ENCODE results near the gene KCNIP4. TPM values are rescaled to one million over a fixed set of nuclear protein-coding genes. Genes with fewer than 3 reads are reported as not detected.

Gene KCNIP4
- total and polyA plus RNA-seq, 10 of the 15 experiments (the other 5 are each of a cell fraction or from before 2014, with no cell fraction given): 0.03 to 0.23 (median 0.13) TPM; not detected in 7

- no peak overlapping the region for H3K4me2 ChIP-seq (ENCODE audit: control insufficient read depth, insufficient read depth)
- SMC1A ChIA-PET (ENCODE audit: uncharacterized antibody, unreplicated experiment): interaction anchor here (0.6 kb wide), 1 partner anchor 574 kb away, joined by 3 read pairs; no protein-coding TSS in a partner anchor
- intact Hi-C loops (cut with micrococcal nuclease; ENCODE audit: unreplicated experiment): no loop called here
Measured at GRCh38 chr4:21467551-21467950, 481.0 kb downstream of the KCNIP4 start.

More at GRCh38 chr4:21467551-21467950, 481.0 kb downstream of the KCNIP4 start:
- ATAC-seq: no peak
- no peak for DNase-seq (ENCODE audit: low read depth, low spot score)
- CTCF ChIA-PET: interaction anchor here (4.4 kb wide), 1 partner anchor 694 kb away, joined by 54 read pairs; no protein-coding TSS in a partner anchor
- in situ Hi-C loops (cut with MboI): loop anchor here (5.0 kb wide), 1 partner anchor 695 kb away; no protein-coding TSS in a partner anchor
- Histone ChIP-seq H3K9ac (ENCODE audit: control insufficient read depth, insufficient read depth, low read length) (no peak overlapping the region), H3K4me3 (no peak overlapping the region), H3K27ac (ENCODE audit: control insufficient read depth, insufficient read depth) (no peak overlapping the region), H3K4me1 (ENCODE audit: control insufficient read depth, insufficient read depth, low read length) (no peaks in the 10 kb centered on the region), H3K9me3 (replicated peaks; ENCODE audit: control insufficient read depth, insufficient read depth, low read length) (no peaks in the 10 kb centered on the region), H4K20me1 (ENCODE audit: control insufficient read depth, insufficient read depth) (no peaks in the 10 kb centered on the region), H3K36me3 (ENCODE audit: control insufficient read depth in 2 of 2, insufficient read depth in 2 of 2, low read length in 1 of 2) (no peaks in the 10 kb centered on the region), H3K27me3 (replicated peaks in 1 of 2; ENCODE audit: control insufficient read depth in 2 of 2, insufficient read depth in 2 of 2, low read length in 1 of 2) (no peaks in the 10 kb centered on the region), H2AFZ (ENCODE audit: control insufficient read depth, low read depth, low read length) (no peak overlapping the region), H3K79me2 (ENCODE audit: control insufficient read depth, insufficient read depth, low read length) (no peaks in the 10 kb centered on the region)
- no peak for TF ChIP-seq RB1 (IDR thresholded peaks at IDR 0.05; ENCODE audit: borderline replicate concordance)
- TF ChIP-seq ZBED1 (IDR thresholded peaks at IDR 0.05; ENCODE audit: borderline replicate concordance): no peak
- TF ChIP-seq CBFB (IDR thresholded peaks at IDR 0.05; ENCODE audit: low read depth): no peak
- TF ChIP-seq SMAD5 (IDR thresholded peaks at IDR 0.05; ENCODE audit: low read depth): no peak
- TF ChIP-seq CEBPZ (IDR thresholded peaks at IDR 0.05; ENCODE audit: low read depth, low read length): no peak
- no peak for TF ChIP-seq POLR2A (IDR thresholded peaks at IDR 0.05; ENCODE audit: low read depth, low read length)
- TF ChIP-seq RAD51 (IDR thresholded peaks at IDR 0.05): no peak
- no peak for TF ChIP-seq ATF2 (IDR thresholded peaks at IDR 0.05; ENCODE audit: low read length)
- no peak for TF ChIP-seq STAT3 (IDR thresholded peaks at IDR 0.05; ENCODE audit: low read depth, low read length)
- no peak for TF ChIP-seq PAX5 (IDR thresholded peaks at IDR 0.05; ENCODE audit: borderline replicate concordance, low read depth, low read length)
- no peak for TF ChIP-seq PRDM15 (CRISPR knock-in tag; IDR thresholded peaks at IDR 0.05)
- RAD21 ChIA-PET (ENCODE audit: unreplicated experiment): no interaction called here
- POLR2A ChIA-PET: no interaction called here
- no TSS peak for BruUV-seq (replicated peaks)
- WGBS (ENCODE audit: insufficient coverage, insufficient replicate concordance, low lambda C conversion rate, missing lambda C conversion rate): 1% methylated on average over 4 of the region's 4 CpGs
- FAIRE-seq: no peak

Measured in GM12878 (cell line).